Neutrophil (primary cell): ENCODE measurements around the gene RAB14.
A peak's percentile ranks its signal among the peaks of the same experiment; 100 is the strongest.

Experiments
- H3K27ac ChIP-seq: fragments of 200-600 bp; sonication (generic); 2 replicates; pipeline ENCODE4 v1.5.1; 2016; ENCODE audit warnings: mild to moderate bottlenecking, moderate library complexity
- H3K27me3 ChIP-seq: fragments of 200-600 bp; sonication (generic); 2 replicates; pipeline ENCODE4 v1.6.0; 2016; ENCODE audit warnings: mild to moderate bottlenecking
- H3K36me3 ChIP-seq: fragments of 200-600 bp; sonication (generic); 2 replicates; pipeline ENCODE4 v1.5.1; 2017
- H3K4me1 ChIP-seq, 2 experiments: fragments of 200-600 bp in 1 of 2; sonication (generic) in 1 of 2; 1 replicate in 1 of 2; 2 replicates in 1 of 2; pipeline versions ENCODE4 v1.5.1 to v1.6.1; 2013 to 2016; ENCODE audit warnings: low read depth in 1 of 2, low read length in 1 of 2, mild to moderate bottlenecking in 1 of 2, moderate library complexity in 1 of 2; ENCODE audit not compliant: control insufficient read depth in 1 of 2, insufficient read depth in 1 of 2
- H3K4me3 ChIP-seq, 2 experiments: fragments of 200-600 bp in 1 of 2; sonication (generic) in 1 of 2; 1 replicate in 1 of 2; 2 replicates in 1 of 2; pipeline ENCODE4 v1.5.1; 2013 to 2016; ENCODE audit warnings: low read depth in 1 of 2, low read length in 1 of 2, mild to moderate bottlenecking in 1 of 2, moderate library complexity in 1 of 2
- H3K9me3 ChIP-seq: fragments of 200-600 bp; sonication (generic); 2 replicates; pipeline ENCODE4 v1.5.1; 2016
- CTCF ChIP-seq: fragments of 200-600 bp; sonication (generic); IDR thresholded peaks from 2 replicates; pipeline ENCODE4 v1.5.1; 2016; ENCODE audit warnings: antibody characterized with exemption

The RAB14 gene

GRCh38 chr9:121201738-121202533 is at the start of gene RAB14:
TSS of gene RAB14 (minus strand) at chr9:121201869. CDS start at chr9:121193412, 8,457 bp downstream.
- H3K4me1 ChIP-seq: peaks cover 46 to 47% of the 10 kb centered on the region in 2 experiments

GRCh38 chr9:121249563-121249962 is 47.9 kb upstream of the RAB14 start:
- Histone ChIP-seq H3K4me1 (peaks cover 72 to 78% of the 10 kb centered on the region in 2 experiments), H3K4me3 (peak overlapping the region in 1 of 2 experiments; percentile 32), H3K36me3 (no peaks in the 10 kb centered on the region), H3K27ac (peak overlapping the region; percentile 89), H3K27me3 (no peaks in the 10 kb centered on the region), H3K9me3 (no peaks in the 10 kb centered on the region)
- TF ChIP-seq CTCF: no peak

More at GRCh38 chr9:121201738-121202533, at the start of gene RAB14:
- no peaks in the 10 kb centered on the region for H3K9me3 ChIP-seq
- H3K36me3 ChIP-seq: no peaks in the 10 kb centered on the region
- peak; percentile 78 for TF ChIP-seq CTCF
- H3K4me3 ChIP-seq: peak within 1 kb of the TSS; percentile 86 to 88
- H3K27me3 ChIP-seq: no peaks in the 10 kb centered on the region
- H3K27ac ChIP-seq: peak within 1 kb of the TSS; percentile 95

GRCh38 chr9:121246821-121247561 is 45.3 kb upstream of the RAB14 start:
- H3K27ac ChIP-seq: peak overlapping the region; percentile 89
- no peaks in the 10 kb centered on the region for H3K9me3 ChIP-seq
- no peak overlapping the region for H3K4me3 ChIP-seq
- no peaks in the 10 kb centered on the region for H3K36me3 ChIP-seq
- peaks cover 46 to 53% of the 10 kb centered on the region in 2 experiments for H3K4me1 ChIP-seq
- H3K27me3 ChIP-seq: no peaks in the 10 kb centered on the region
- no peak for TF ChIP-seq CTCF

GRCh38 chr9:121242959-121243346 is 41.3 kb upstream of the RAB14 start:
- no peaks in the 10 kb centered on the region for H3K36me3 ChIP-seq
- H3K27ac ChIP-seq: no peak overlapping the region
- H3K4me1 ChIP-seq: peaks cover 13 to 23% of the 10 kb centered on the region in 2 experiments
- no peak for TF ChIP-seq CTCF
- no peak overlapping the region for H3K4me3 ChIP-seq
- H3K9me3 ChIP-seq: no peaks in the 10 kb centered on the region
- no peaks in the 10 kb centered on the region for H3K27me3 ChIP-seq

- Histone ChIP-seq H3K4me1 (peaks cover 16 to 23% of the 10 kb centered on the region in 2 experiments), H3K27ac (no peak overlapping the region), H3K27me3 (no peaks in the 10 kb centered on the region), H3K4me3 (no peak overlapping the region), H3K36me3 (no peaks in the 10 kb centered on the region), H3K9me3 (no peaks in the 10 kb centered on the region)
- TF ChIP-seq CTCF: no peak
These were observed 40.7 kb upstream of the RAB14 start for GRCh38 chr9:121242219-121242958.
